ENCODE measurements around the gene CRABP2.

DNA sequence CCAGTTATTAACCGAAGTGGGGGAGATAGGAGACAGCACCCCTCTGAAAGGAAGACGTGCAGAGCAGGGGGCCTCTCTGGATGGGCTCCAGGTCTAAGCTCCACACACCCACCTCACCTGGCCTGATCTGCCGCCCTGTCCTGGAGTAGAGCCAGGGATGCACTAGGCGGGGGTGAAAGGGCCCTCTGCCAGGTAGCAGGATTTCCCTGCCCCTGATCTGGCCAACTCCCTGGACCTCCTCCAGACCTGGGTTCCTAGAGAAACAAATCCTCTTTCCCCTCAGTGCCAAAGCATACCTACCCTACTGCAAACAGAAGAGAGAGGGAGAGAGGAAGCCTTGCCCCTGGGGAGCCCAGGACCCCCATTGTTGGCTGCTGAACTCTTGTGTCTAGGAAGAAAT, 2.0 kb downstream of the CRABP2 start:
- TF ChIP-seq EZH2phosphoT487 (IDR thresholded peaks at IDR 0.05; ENCODE audit: insufficient read depth, low read depth) (no peak), EZH2 (IDR thresholded peaks at IDR 0.05; ENCODE audit: insufficient read depth, poor library complexity, severe bottlenecking) (no peak)

All from GM23248 (cell line).